NCI-H1436 (cell line): ENCODE measurements around the gene DGKQ.
"Not testable (repeated sequence)": the region's sequence is repeated elsewhere in the genome, so short reads cannot be mapped to it uniquely, and the experiment has no call there.

ENCODE experiments used
- DNase-seq: peaks from one replicate; lab custom pipeline; 2025; lab: John Stamatoyannopoulos, UW

Gene DGKQ

GRCh38 chr4:993111-994029 is 20.0 kb upstream of the DGKQ start, which contains the start of gene SLC26A1:
TSS of gene SLC26A1 (minus strand) at chr4:993404. CDS start at chr4:991703, 1,701 bp downstream.
- no peak for DNase-seq

DNA sequence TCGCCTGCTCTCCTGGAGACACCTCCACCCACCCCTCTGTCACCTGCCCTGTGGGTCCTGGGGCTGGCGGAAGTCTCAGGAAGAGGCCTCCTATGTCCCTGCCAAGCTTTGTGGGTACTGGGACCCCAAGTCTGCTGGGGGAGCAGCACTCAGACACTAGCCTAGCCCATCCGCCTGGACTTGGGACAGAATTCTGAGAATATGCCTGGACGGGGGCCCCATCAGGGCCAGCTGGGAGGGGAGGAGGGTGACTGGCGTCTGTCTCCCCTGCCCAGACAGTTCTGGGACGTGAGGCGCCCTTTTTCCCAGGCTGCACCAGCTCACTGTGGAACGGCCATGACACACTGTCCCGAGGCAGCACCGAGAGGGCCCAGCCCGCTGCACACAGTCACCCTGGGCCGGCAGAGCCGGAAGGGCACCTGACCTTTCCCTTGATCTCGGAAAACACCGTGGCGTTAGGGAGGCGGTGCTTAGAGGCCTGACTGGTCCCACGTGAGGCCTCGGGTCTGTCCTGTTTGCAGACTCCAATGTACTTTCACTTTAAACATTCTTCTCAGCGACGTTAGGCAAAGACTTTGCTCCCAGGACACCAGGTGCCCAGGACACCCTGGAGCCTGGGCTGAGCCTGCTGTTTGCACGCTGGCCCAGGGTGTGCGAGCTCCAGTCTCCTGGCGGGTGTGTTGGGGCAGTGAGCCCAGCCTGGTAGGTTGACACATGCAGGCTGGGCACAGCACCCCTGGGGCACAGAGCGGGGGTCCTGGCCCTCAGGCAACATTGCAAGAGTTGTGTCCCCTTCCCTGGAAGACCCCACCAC is 19.1 kb upstream of the DGKQ start:
- DNase-seq: no peak

DNA sequence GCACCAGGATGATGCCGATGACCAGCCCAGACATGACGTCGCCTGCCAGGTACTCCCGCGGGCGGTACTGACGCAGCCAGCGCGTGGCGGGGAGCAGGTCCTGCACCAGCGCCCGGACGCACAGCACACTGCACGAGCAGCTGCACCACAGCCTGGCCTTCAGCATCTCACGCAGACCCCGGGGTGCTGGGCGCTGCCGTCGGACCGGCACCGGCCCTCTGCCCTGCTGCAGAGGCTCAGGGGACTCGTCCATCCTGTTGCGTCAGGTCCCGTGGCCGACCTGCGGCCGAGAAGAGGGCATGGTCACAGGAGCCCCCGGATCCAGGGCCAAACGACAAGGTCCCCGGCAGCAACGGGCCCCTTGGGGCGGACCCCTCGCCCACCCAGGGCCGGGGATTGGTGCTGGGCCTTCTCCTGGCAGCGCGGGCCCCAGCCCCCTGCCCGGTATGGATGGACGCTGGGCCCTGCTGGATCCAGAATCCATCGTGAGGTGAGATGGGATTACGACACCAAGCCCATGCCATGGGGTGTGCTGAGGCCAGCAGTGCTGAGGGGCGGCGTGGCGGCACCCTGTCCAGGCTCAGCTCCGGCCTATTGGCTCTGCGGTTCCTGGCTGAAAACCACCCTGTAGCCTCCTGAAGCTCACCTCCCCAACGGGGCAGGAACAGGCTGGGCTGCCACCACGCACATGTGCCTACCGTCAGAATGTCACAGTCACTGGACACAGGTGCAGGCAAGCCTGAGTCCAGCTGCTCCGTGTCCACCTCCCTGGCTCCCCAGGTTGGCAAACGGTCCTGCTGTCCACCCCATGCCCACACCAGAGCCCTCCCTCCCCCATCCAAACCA is 18.3 kb upstream of the DGKQ start:
- DNase-seq: no peak

DNA sequence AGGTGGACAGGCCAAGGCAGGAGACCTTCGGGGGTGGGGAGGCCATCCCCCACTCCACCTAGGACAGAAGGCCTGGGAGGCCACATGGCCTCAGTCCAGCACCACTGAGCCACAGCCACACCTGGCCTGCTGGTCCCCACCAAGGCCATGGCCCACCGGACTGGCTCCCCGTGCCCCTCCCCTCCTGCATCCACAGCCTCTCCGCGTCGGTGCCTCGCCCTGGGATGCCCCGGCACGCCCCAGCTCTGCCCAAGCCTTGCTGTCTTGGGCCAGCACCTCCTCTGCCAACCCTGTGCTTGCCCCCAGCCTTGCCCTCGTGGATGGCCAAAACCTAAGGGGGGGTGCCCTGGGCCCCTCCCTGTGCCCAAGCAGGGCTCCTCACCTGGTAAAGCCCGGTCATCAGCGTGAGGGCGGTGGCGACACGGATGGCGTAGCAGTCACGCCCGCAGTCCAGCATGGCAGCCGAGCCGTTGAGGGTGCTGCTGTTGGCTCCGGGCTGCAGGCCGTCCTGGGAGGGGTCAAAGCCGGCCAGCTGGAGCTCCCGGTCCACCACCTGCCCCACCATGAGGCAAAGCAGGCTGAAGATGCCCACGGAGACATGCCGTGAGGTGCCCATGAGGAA is 17.5 kb upstream of the DGKQ start:
- no peak for DNase-seq

- DNase-seq: no peak
Observed at GRCh38 chr4:989722-990471, 16.5 kb upstream of the DGKQ start.

GRCh38 chr4:988726-989721 is 15.7 kb upstream of the DGKQ start:
- no peak for DNase-seq

DNA sequence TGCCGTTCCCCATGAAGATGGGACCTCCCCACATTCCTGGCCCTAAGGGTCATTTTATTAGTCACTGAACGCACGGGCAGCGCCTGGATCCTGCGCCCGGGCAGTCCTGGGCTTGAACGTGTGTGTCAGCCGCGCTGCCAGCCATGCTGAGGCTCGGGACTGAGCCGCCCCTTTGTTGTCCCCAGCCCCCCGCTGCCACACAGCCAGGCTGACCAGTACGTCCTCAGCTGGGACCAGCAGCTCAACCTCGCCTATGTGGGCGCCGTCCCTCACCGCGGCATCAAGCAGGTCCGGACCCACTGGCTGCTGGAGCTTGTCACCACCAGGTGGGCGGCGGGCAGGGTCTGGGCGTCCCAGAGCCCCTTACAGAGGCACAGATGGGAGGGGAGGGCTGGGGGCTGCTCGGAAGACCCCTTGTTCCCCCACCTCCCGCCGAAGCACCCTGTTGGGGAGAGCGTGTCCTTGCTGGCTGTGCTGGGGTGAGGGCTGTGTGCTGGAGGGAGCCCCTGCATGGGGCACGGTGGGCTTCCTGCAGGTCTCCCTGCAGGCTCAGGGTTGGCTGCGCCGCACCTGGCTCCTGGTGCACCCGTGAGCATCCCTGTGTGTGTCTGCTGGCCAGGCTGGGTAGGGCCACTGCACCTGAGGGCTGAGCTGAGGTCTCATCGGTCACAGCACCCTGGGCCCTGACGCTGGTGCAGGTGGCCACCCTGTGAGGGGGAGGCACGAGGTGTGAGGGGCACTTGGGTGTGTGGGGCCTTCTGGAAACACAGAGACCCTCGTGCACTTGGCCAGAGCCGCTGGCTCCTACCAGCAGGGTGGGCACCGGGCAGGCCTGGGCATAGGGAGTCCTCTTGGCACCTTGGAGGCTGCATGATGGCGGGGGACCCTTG is 14.5 kb upstream of the DGKQ start:
- no peak for DNase-seq

DNA sequence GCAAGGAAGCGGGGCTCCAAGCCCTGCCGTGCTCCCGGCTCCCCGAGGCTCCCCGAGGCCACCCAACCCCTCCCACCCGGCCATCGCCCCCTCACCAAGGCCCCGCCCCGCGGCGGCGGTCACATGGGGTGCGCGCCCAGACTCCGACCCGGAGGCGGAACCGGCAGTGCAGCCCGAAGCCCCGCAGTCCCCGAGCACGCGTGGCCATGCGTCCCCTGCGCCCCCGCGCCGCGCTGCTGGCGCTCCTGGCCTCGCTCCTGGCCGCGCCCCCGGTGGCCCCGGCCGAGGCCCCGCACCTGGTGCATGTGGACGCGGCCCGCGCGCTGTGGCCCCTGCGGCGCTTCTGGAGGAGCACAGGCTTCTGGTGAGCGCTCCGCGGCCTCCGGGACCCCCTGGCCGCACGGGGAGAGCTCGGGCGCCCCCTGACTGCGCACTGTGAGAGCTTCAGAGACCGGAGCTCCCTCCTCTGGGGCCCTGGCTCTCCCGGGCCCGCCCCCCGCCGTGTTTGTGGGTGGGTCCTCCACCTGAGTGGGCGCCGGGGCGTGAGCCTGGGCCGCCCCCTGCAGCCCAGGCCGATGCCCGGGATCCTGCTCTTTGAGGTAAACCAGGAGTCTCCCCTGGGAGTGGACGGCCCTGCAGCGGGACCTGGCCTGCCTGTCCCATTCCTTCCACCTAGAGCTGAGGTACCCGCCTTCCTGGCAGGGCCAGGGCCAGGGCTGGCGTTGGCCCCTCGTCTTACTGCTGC is 13.7 kb upstream of the DGKQ start, which contains the start of gene IDUA:
TSS of gene IDUA (plus strand) at position 166 of the 745 bp plus-strand sequence. CDS start at position 207, 41 bp downstream.
- DNase-seq: peak; percentile 69

- DNase-seq: no peak
Observed at GRCh38 chr4:986428-986878, 13.1 kb upstream of the DGKQ start.

GRCh38 chr4:985123-985830 is 11.9 kb upstream of the DGKQ start:
- DNase-seq: no peak

GRCh38 chr4:984336-985054 is 11.1 kb upstream of the DGKQ start:
- DNase-seq: no peak

GRCh38 chr4:982814-983213 is 9.4 kb upstream of the DGKQ start:
- DNase-seq: no peak

DNA sequence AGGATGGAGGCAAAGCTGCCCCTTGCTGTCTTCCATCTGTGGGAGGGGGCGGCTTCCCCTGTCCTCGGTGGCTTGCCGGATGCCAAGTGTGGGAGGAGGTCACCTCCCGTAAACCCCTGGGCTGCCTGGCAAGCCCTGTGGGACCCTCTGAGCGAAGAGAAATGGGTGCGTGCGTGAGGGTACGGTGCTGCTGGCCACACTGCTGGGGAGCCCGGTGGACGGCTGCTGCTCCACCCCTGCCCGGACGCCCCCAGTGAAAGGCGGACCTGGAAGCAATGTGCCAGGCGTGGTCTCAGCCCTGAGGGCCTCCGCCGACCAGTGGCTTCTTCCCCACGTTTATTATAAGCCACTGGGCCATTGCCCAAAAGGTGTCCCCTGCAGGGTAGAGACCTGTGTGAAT is 8.9 kb upstream of the DGKQ start:
- DNase-seq: no peak

DNA sequence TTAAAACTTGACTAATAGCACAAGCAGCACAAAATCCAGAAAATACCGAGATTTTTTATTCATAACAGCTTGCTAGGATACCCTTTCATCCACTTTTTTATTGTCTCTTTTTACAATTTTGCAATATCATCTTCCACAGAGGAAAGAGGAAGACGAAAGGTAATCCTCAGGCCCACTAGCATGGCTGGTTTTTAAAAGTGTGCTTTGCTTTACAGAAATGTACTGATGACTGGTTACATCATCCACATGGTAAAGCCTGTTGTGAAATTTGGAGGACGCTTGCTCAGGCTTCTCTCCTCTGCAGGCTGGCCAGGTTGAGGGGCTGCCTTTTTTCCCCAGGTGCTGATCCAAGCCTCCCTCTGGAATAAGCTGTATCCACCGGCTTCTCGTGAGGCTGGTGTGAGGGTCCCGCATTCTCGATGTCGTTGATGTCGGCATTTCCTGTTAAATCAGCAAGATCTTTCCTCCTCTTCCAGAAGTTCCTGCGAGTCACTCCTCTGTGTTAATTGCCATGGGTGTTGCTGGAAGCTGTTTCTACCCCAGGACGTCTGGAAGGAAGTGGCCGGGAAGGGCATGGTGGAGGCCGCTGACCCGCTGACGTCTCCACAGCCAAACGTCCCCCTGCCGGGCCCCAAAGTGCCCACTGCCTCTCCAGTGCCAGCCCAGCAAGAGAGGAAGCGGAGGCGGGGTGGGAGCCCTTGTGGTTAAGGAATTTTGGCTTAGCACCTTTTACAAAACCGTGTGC is 5.8 kb upstream of the DGKQ start:
- no peak for DNase-seq

DNA sequence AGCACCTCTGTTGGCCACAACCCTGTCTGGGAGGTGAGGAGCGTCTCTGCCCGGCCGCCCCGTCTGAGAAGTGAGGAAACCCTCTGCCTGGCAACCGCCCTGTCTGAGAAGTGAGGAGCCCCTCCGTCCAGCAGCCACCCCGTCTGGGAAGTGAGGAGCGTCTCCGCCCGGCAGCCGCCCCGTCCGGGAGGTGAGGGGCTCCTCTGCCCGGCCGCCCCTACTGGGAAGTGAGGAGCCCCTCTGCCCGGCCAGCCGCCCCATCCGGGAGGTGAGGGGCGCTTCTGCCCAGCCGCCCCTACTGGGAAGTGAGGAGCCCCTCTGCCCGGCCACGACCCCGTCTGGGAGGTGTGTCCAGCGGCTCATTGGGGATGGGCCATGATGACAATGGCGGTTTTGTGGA is 2.6 kb upstream of the DGKQ start:
- DNase-seq: not testable (repeated sequence)

DNA sequence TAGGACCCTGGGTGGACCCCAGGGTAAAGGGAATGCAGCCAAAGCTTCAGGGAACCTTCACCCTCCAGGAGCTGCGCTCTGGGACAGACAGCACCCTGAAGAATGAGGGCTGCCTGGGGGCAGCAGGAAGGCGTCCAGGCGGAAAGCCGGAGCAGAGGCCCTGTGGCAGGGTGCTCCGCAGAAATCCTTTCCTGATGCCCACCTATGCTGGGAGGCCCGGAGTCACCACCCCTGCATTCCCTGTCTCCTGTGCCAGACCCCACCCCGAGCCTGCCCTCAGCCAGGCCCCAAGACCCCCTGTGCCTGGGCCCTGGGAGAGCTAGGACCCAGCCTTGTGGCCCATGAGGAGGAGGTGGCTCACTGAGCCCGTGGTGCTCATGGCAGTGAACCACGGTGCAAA is 1.3 kb upstream of the DGKQ start:
- no peak for DNase-seq
